Measurements from ENCODE around the gene CASP1.

Gene CASP1

DNA sequence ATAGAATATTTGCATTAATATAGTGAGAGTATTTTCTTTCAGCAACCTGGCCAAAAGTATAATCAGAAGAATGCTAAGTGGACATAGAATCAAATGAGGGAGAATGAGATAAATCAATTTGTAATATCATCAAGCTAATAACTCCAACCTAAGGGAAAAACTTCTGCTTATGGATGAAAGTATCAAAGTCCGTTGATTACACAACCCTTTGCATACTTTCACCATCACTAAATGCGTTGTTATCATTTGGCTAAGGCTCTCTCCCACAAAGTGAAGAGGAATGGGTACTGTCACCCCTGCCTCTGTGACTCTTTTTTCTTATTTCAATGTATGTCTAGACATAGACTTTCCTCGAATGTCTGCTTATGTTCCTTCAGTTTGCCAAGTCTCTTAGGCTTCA lies 50.1 kb downstream of the CASP1 start:
- DNase-seq (ENCODE audit: low read depth) = no peak

DNA sequence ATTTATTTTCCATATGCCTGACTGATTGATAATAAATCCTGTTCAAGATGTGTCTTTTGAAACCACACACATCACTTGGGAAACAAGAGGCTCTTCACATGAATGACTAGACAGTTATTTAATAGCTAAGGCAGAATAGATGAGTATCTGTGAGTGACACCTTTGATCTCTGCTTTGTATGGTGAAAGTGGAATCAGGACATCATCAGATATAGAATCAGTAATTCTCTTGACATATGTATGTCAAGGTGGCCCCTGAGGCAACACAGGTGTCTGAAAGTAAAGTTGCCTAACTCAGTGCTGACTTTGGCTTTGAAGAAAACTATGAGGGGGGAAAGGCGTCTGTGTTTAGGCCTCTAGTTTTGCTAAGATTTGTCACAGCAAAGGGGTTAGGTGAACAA lies 55.1 kb downstream of the CASP1 start:
- no peak for DNase-seq (ENCODE audit: low read depth)
